ENCODE measurements around the gene CCNY. TPM values are rescaled to one million over a fixed set of nuclear protein-coding genes. Genes with fewer than 3 reads are reported as not detected.
A peak's percentile ranks its signal among the peaks of the same experiment; 100 is the strongest.
"Not testable (repeated sequence)": the region's sequence is repeated elsewhere in the genome, so short reads cannot be mapped to it uniquely, and the experiment has no call there.

CCNY gene
- total and polyA plus RNA-seq, 5 donors = 27.7 to 72.1 (median 64.3) TPM

GRCh38 chr10:35397953-35398352 is 61.6 kb downstream of the CCNY start:
- DNase-seq (no peak), ATAC-seq (no peak)
- Histone ChIP-seq H3K27me3 (ENCODE audit: control insufficient read depth, insufficient read depth) (no peaks in the 10 kb centered on the region), H3K4me1 (ENCODE audit: control insufficient read depth, insufficient read depth, low read length) (peaks cover 36% of the 10 kb centered on the region), H3K4me3 (ENCODE audit: low read length) (no peak overlapping the region), H3K9me3 (ENCODE audit: control insufficient read depth, low read length) (no peaks in the 10 kb centered on the region), H3K27ac (ENCODE audit: low read length) (no peak overlapping the region)
- intact Hi-C loops (cut with DNase I) = no loop called here
- WGBS = 69% methylated on average over 4 of the region's 4 CpGs

GRCh38 chr10:35398355-35398754 is 62.0 kb downstream of the CCNY start:
- intact Hi-C loops (cut with DNase I) = no loop called here
- H3K27ac ChIP-seq (ENCODE audit: low read length) = no peak overlapping the region
- H3K4me1 ChIP-seq (ENCODE audit: control insufficient read depth, insufficient read depth, low read length) = peaks cover 36% of the 10 kb centered on the region
- DNase-seq = no peak
- no peak for ATAC-seq
- no peaks in the 10 kb centered on the region for H3K9me3 ChIP-seq (ENCODE audit: control insufficient read depth, low read length)
- 53% methylated on average over 8 of the region's 8 CpGs for WGBS
- H3K27me3 ChIP-seq (ENCODE audit: control insufficient read depth, insufficient read depth) = no peaks in the 10 kb centered on the region
- no peak overlapping the region for H3K4me3 ChIP-seq (ENCODE audit: low read length)

- no peaks in the 10 kb centered on the region for H3K27me3 ChIP-seq (ENCODE audit: control insufficient read depth, insufficient read depth)
- intact Hi-C loops (cut with DNase I) = no loop called here
Observed at GRCh38 chr10:35398908-35399307, 62.6 kb downstream of the CCNY start.

GRCh38 chr10:35399414-35400009 is 63.2 kb downstream of the CCNY start:
- H3K9me3 ChIP-seq (ENCODE audit: control insufficient read depth, low read length) = no peaks in the 10 kb centered on the region
- DNase-seq = no peak
- no peak overlapping the region for H3K4me3 ChIP-seq (ENCODE audit: low read length)
- no peak for ATAC-seq
- peaks cover 32% of the 10 kb centered on the region for H3K4me1 ChIP-seq (ENCODE audit: control insufficient read depth, insufficient read depth, low read length)
- H3K27me3 ChIP-seq (ENCODE audit: control insufficient read depth, insufficient read depth) = no peaks in the 10 kb centered on the region
- intact Hi-C loops (cut with DNase I) = no loop called here
- H3K27ac ChIP-seq (ENCODE audit: low read length) = no peak overlapping the region
- WGBS = 72% methylated on average over 6 of the region's 6 CpGs

More at GRCh38 chr10:35398908-35399307, 62.6 kb downstream of the CCNY start:
- Histone ChIP-seq H3K4me3 (ENCODE audit: low read length) (no peak overlapping the region), H3K9me3 (ENCODE audit: control insufficient read depth, low read length) (no peaks in the 10 kb centered on the region), H3K4me1 (ENCODE audit: control insufficient read depth, insufficient read depth, low read length) (peaks cover 33% of the 10 kb centered on the region), H3K27ac (ENCODE audit: low read length) (no peak overlapping the region)
- no peak for ATAC-seq
- DNase-seq = no peak
- 85% methylated on average over 7 of the region's 7 CpGs for whole genome bisulfite sequencing

GRCh38 chr10:35400595-35401268 is 64.4 kb downstream of the CCNY start:
- 67% methylated on average over 8 of the region's 8 CpGs for WGBS
- peaks cover 31% of the 10 kb centered on the region for H3K4me1 ChIP-seq (ENCODE audit: control insufficient read depth, insufficient read depth, low read length)
- no peaks in the 10 kb centered on the region for H3K9me3 ChIP-seq (ENCODE audit: control insufficient read depth, low read length)
- H3K4me3 ChIP-seq (ENCODE audit: low read length) = no peak overlapping the region
- ATAC-seq (peak; percentile 49 to 73), DNase-seq (no peak)
- no peaks in the 10 kb centered on the region for H3K27me3 ChIP-seq (ENCODE audit: control insufficient read depth, insufficient read depth)
- intact Hi-C loops (cut with DNase I) = no loop called here
- no peak overlapping the region for H3K27ac ChIP-seq (ENCODE audit: low read length)

GRCh38 chr10:35403491-35403890 is 67.2 kb downstream of the CCNY start:
- WGBS = 98% methylated on average over 5 of the region's 5 CpGs
- peaks cover 21% of the 10 kb centered on the region for H3K4me1 ChIP-seq (ENCODE audit: control insufficient read depth, insufficient read depth, low read length)
- ATAC-seq; H3K27ac ChIP-seq (ENCODE audit: low read length); H3K9me3 ChIP-seq (ENCODE audit: control insufficient read depth, low read length); H3K27me3 ChIP-seq (ENCODE audit: control insufficient read depth, insufficient read depth); H3K4me3 ChIP-seq (ENCODE audit: low read length); DNase-seq; intact Hi-C loops (cut with DNase I): not testable (repeated sequence)

- WGBS = 72% methylated on average over 2 of the region's 2 CpGs
- peak in 2 of 3 donors; percentile 66 to 83 for DNase-seq
- peaks cover 19% of the 10 kb centered on the region for H3K4me1 ChIP-seq (ENCODE audit: control insufficient read depth, insufficient read depth, low read length)
- H3K4me3 ChIP-seq (ENCODE audit: low read length); H3K27ac ChIP-seq (ENCODE audit: low read length); H3K9me3 ChIP-seq (ENCODE audit: control insufficient read depth, low read length); ATAC-seq; intact Hi-C loops (cut with DNase I); H3K27me3 ChIP-seq (ENCODE audit: control insufficient read depth, insufficient read depth): not testable (repeated sequence)
Observed at GRCh38 chr10:35404077-35404476, 67.8 kb downstream of the CCNY start.

GRCh38 chr10:35406003-35406630 is 69.8 kb downstream of the CCNY start:
- H3K4me1 ChIP-seq (ENCODE audit: control insufficient read depth, insufficient read depth, low read length) = peaks cover 11% of the 10 kb centered on the region
- DNase-seq; H3K4me3 ChIP-seq (ENCODE audit: low read length); ATAC-seq; intact Hi-C loops (cut with DNase I); H3K27me3 ChIP-seq (ENCODE audit: control insufficient read depth, insufficient read depth); H3K9me3 ChIP-seq (ENCODE audit: control insufficient read depth, low read length); H3K27ac ChIP-seq (ENCODE audit: low read length): not testable (repeated sequence)
- 71% methylated on average over 5 of the region's 5 CpGs for WGBS

- DNase-seq; H3K27me3 ChIP-seq (ENCODE audit: control insufficient read depth, insufficient read depth); intact Hi-C loops (cut with DNase I); H3K4me3 ChIP-seq (ENCODE audit: low read length); ATAC-seq; H3K27ac ChIP-seq (ENCODE audit: low read length); H3K9me3 ChIP-seq (ENCODE audit: control insufficient read depth, low read length): not testable (repeated sequence)
- H3K4me1 ChIP-seq (ENCODE audit: control insufficient read depth, insufficient read depth, low read length) = peaks cover 15% of the 10 kb centered on the region
- 93% methylated on average over 12 of the region's 12 CpGs for WGBS
Observed at GRCh38 chr10:35407696-35408095, 71.4 kb downstream of the CCNY start.

- ATAC-seq = peak; percentile 79 to 81
- Histone ChIP-seq H3K27me3 (ENCODE audit: control insufficient read depth, insufficient read depth) (no peaks in the 10 kb centered on the region), H3K4me3 (ENCODE audit: low read length) (no peak overlapping the region), H3K27ac (ENCODE audit: low read length) (no peak overlapping the region), H3K4me1 (ENCODE audit: control insufficient read depth, insufficient read depth, low read length) (peaks cover 26% of the 10 kb centered on the region), H3K9me3 (ENCODE audit: control insufficient read depth, low read length) (no peaks in the 10 kb centered on the region)
- intact Hi-C loops (cut with DNase I) = no loop called here
- peak in 1 of 3 donors; percentile 38 for DNase-seq
- WGBS = 69% methylated on average over 2 of the region's 2 CpGs
Observed at GRCh38 chr10:35409094-35409582, 72.8 kb downstream of the CCNY start.

- intact Hi-C loops (cut with DNase I) = no loop called here
- Histone ChIP-seq H3K9me3 (ENCODE audit: control insufficient read depth, low read length) (no peaks in the 10 kb centered on the region), H3K27me3 (ENCODE audit: control insufficient read depth, insufficient read depth) (no peaks in the 10 kb centered on the region), H3K4me3 (ENCODE audit: low read length) (no peak overlapping the region), H3K4me1 (ENCODE audit: control insufficient read depth, insufficient read depth, low read length) (peaks cover 27% of the 10 kb centered on the region), H3K27ac (ENCODE audit: low read length) (no peak overlapping the region)
- DNase-seq = no peak
- WGBS = 84% methylated on average over 1 of the region's 1 CpG
- ATAC-seq = no peak
Observed at GRCh38 chr10:35409808-35410207, 73.5 kb downstream of the CCNY start.
